Stomach (tissue), 9 donors: ENCODE measurements around the gene LRATD1. TPM values are rescaled to one million over a fixed set of nuclear protein-coding genes. Genes with fewer than 3 reads are reported as not detected.

Experiments
- DNase-seq, 2 donors: peaks; one replicate each; pipeline versions ENCODE4 v3.0.0 to v3.0.0-alpha.2; 2013 to 2019
- H3K27ac ChIP-seq, 5 donors: fragments of 200-600 bp in 4 of 5; sonication (generic) in 4 of 5; one replicate each; pipeline ENCODE4 v1.5.1; 2013 to 2019; ENCODE audit warnings: mild to moderate bottlenecking in 1 of 5, moderate library complexity in 1 of 5
- H3K27me3 ChIP-seq, 3 donors: fragments of 200-600 bp; sonication (generic); one replicate each; pipeline ENCODE4 v1.5.1; 2017 to 2019; ENCODE audit warnings: mixed run types in 1 of 3
- H3K36me3 ChIP-seq, 4 donors: fragments of 200-600 bp; sonication (generic); 1 replicate in 3 of 4; 2 replicates in 1 of 4; pipeline ENCODE4 v1.5.1; 2016 to 2019
- H3K4me1 ChIP-seq, 4 donors: fragments of 200-600 bp; sonication (generic); one replicate each; pipeline ENCODE4 v1.5.1; 2016 to 2019
- H3K4me3 ChIP-seq, 4 donors: fragments of 200-600 bp; sonication (generic) in 3 of 4; one replicate each; pipeline ENCODE4 v1.5.1; 2016 to 2019; ENCODE audit warnings: mild to moderate bottlenecking in 1 of 4
- H3K9me3 ChIP-seq, 4 donors: fragments of 200-600 bp; sonication (generic); one replicate each; pipeline ENCODE4 v1.5.1; 2016 to 2019
- CTCF ChIP-seq, 7 experiments: fragments of 450-650 bp in 4 of 7; fragments of 200-600 bp in 3 of 7; sonication (generic) in 3 of 7; IDR thresholded peaks; one replicate each; pipeline ENCODE4 v1.5.1; 2016 to 2019; ENCODE audit warnings: antibody characterized with exemption in 7 of 7, control low read depth in 2 of 7, mild to moderate bottlenecking in 1 of 7
- EP300 ChIP-seq: sonication (generic); formaldehyde crosslinking; IDR thresholded peaks from one replicate; pipeline ENCODE4 v1.6.1; 2017; ENCODE audit warnings: antibody characterized with exemption
- POLR2A ChIP-seq, 4 donors: fragments of 450-650 bp; IDR thresholded peaks; one replicate each; pipeline ENCODE4 v1.6.1; 2016; ENCODE audit warnings: antibody characterized with exemption in 4 of 4, control low read depth in 2 of 4, mild to moderate bottlenecking in 1 of 4, moderate library complexity in 1 of 4
- POLR2AphosphoS5 ChIP-seq, 3 donors: sonication (generic); formaldehyde crosslinking; IDR thresholded peaks; one replicate each; pipeline ENCODE4 v1.6.1; 2016; ENCODE audit warnings: antibody characterized with exemption in 3 of 3
- WGBS, 5 donors: extraction: QIAGEN DNeasy Blood & Tissue Kit in 3 of 5; methylation state at CpG; one replicate each; pipeline versions ENCODE4 v1.1.5 to v1.1.7; 2013 to 2018; 5-methylcytosine and 5-hydroxymethylcytosine counted together
- intact Hi-C: fragments of 100-400 bp; cut with DNase I; formaldehyde crosslinking; loops from one replicate; pipeline ENCODE4 v1.15.1; 2023; ENCODE audit warnings: low total_unique reads
- polyA plus RNA-seq, 3 donors: library from polyadenylated mRNA; stranded (reverse); fragments of 200-250 nt; gene quantifications; one replicate each; pipeline ENCODE4 v1.2.3, GENCODE V29; 2013
- total RNA-seq, 5 donors: library from RNA; depleted of rRNA; stranded (reverse); fragments of >200 nt; gene quantifications; one replicate each; pipeline versions ENCODE4 v1.1.0 to v1.2.3, GENCODE V29; 2014 to 2016
- donor health status: healthy with polysubstance abuse.
- donor health status: Bipolar disorder and iron deficiency.
- donor health status: healthy.

Gene LRATD1
- total and polyA plus RNA-seq, 8 donors: 3.2 to 229 (median 9.0) TPM; not detected in 1

- Histone ChIP-seq H3K9me3 (no peaks in the 10 kb centered on the region), H3K27ac (no peak overlapping the region), H3K36me3 (peaks cover 0 to 11% (median 0%) of the 10 kb centered on the region in 4 donors), H3K4me1 (no peaks in the 10 kb centered on the region), H3K4me3 (no peak overlapping the region), H3K27me3 (no peaks in the 10 kb centered on the region)
- DNase-seq: no peak
- intact Hi-C loops: no loop called here
- TF ChIP-seq POLR2A (IDR thresholded peaks at IDR 0.05): no peak
- TF ChIP-seq CTCF (IDR thresholded peaks at IDR 0.05): no peak
- no peak for TF ChIP-seq POLR2AphosphoS5 (IDR thresholded peaks at IDR 0.05)
- TF ChIP-seq EP300: no peak
Measured at GRCh38 chr2:14650066-14650465, 17.5 kb downstream of the LRATD1 start.

GRCh38 chr2:14654835-14655282, 22.3 kb downstream of the LRATD1 start:
- peaks cover 0 to 4% (median 0%) of the 10 kb centered on the region in 4 donors for H3K36me3 ChIP-seq
- TF ChIP-seq POLR2A (IDR thresholded peaks at IDR 0.05) (no peak), POLR2AphosphoS5 (IDR thresholded peaks at IDR 0.05) (no peak), CTCF (IDR thresholded peaks at IDR 0.05) (no peak), EP300 (no peak)
- WGBS, 5 donors: 57 to 72% (median 64%) methylated on average over 4 of the region's 4 CpGs
- H3K27me3 ChIP-seq: no peaks in the 10 kb centered on the region
- intact Hi-C loops: no loop called here
- H3K4me3 ChIP-seq: no peak overlapping the region
- no peaks in the 10 kb centered on the region for H3K9me3 ChIP-seq
- H3K27ac ChIP-seq: no peak overlapping the region
- H3K4me1 ChIP-seq: no peaks in the 10 kb centered on the region
- no peak for DNase-seq

GRCh38 chr2:14656146-14656545, 23.6 kb downstream of the LRATD1 start:
- TF ChIP-seq CTCF (IDR thresholded peaks at IDR 0.05) (no peak), POLR2AphosphoS5 (IDR thresholded peaks at IDR 0.05) (no peak), POLR2A (IDR thresholded peaks at IDR 0.05) (no peak), EP300 (no peak)
- no peaks in the 10 kb centered on the region for H3K27me3 ChIP-seq
- H3K9me3 ChIP-seq: no peaks in the 10 kb centered on the region
- no peak overlapping the region for H3K4me3 ChIP-seq
- DNase-seq: no peak
- no peak overlapping the region for H3K27ac ChIP-seq
- WGBS, 5 donors: 75 to 81% (median 79%) methylated on average over 3 of the region's 3 CpGs
- intact Hi-C loops: no loop called here
- H3K4me1 ChIP-seq: no peaks in the 10 kb centered on the region
- H3K36me3 ChIP-seq: no peaks in the 10 kb centered on the region

GRCh38 chr2:14661163-14661562, 28.6 kb downstream of the LRATD1 start:
- H3K27ac ChIP-seq: no peak overlapping the region
- TF ChIP-seq CTCF (IDR thresholded peaks at IDR 0.05): no peak
- TF ChIP-seq EP300: no peak
- no peak for TF ChIP-seq POLR2AphosphoS5 (IDR thresholded peaks at IDR 0.05)
- TF ChIP-seq POLR2A (IDR thresholded peaks at IDR 0.05): no peak
- no peak for DNase-seq
- H3K4me1 ChIP-seq: no peaks in the 10 kb centered on the region
- no peaks in the 10 kb centered on the region for H3K27me3 ChIP-seq
- intact Hi-C loops: no loop called here
- H3K9me3 ChIP-seq: no peaks in the 10 kb centered on the region
- WGBS, 5 donors: 79 to 92% (median 87%) methylated on average over 3 of the region's 3 CpGs
- no peaks in the 10 kb centered on the region for H3K36me3 ChIP-seq
- no peak overlapping the region for H3K4me3 ChIP-seq
